ENCODE results near the gene PLAU.
"Not testable (repeated sequence)": the region's sequence is repeated elsewhere in the genome, so short reads cannot be mapped to it uniquely, and the experiment has no call there.

PLAU gene

GRCh38 chr10:73893426-73893825 is 17.5 kb upstream of the PLAU start:
- H3K27ac ChIP-seq: no peak overlapping the region

DNA sequence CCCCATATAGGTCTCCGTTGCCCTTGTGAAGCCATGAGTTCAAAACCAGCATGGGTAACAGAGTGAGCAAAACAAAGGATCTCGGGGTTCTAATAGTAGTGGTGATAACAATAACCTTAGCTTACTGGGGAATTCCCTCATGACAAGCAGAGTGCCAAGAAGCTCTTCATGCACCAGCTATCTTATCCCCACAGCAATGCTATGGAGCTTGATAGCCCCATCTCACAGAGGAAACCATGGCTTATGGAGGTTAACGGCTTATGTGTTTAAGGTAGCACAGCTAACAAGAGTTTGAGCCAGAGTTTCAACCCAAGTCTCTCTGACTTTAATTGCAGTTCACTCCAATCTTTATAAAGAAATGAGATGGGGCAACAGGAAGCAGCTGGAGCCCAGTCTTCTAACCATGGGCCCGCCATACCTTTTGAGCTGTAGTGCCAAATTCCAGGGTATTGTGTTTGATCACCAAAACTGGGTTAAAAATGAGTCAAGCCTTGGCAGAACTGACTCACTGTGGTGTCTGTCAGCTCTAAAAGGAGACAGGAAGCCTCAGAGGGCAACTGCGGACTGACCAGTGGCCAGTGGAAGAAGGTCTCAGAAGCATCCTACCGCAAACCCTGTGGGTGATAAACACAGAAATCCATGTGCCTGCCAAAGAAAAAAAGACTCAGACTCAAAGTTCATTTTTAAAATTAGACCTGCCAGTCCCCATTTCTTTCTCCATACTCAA is 16.5 kb upstream of the PLAU start:
- H3K27ac ChIP-seq: no peak overlapping the region
- no peak for TF ChIP-seq CTCF (conservative IDR thresholded peaks at IDR 0.05)

More at GRCh38 chr10:73893426-73893825, 17.5 kb upstream of the PLAU start:
- TF ChIP-seq CTCF (conservative IDR thresholded peaks at IDR 0.05): no peak

- H3K27ac ChIP-seq: not testable (repeated sequence)
Measured at GRCh38 chr10:73895381-73895780, 15.6 kb upstream of the PLAU start.

- H3K27ac ChIP-seq: no peak overlapping the region
- TF ChIP-seq CTCF (conservative IDR thresholded peaks at IDR 0.05): no peak
Measured at GRCh38 chr10:73897693-73898092, 13.2 kb upstream of the PLAU start.

DNA sequence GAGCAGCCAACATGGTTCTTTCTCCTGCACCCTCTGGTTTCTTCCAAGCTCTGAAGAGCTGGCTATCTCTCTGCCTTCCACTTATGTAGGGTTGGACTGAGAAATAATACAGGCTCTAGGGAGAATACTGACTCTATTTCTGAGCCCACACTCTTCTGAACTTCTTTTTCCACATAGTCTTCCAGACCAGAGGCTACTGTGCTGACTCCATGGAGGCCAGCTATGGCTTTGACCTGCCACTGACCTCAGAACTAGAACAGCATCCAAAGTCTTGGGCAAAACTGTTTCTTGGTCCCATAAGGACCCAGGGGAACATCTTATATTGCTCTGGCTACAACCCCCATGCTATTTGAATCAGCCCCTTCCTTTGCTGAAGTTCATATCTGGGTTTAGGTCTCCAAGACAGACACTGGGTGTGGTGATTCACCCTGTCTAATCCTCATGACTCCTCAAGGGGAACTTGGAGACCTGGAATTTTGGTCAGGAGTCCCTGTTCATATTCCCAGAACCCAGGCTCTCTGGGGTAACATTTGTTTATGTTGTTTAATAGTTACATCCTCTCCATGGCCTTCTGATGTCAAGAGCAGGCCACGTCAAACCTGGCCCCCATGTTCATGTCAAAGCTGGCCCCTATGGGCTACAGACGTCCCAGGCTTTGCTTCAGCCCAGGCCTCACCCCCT is 12.1 kb upstream of the PLAU start:
- H3K27ac ChIP-seq: no peak overlapping the region
- TF ChIP-seq CTCF (conservative IDR thresholded peaks at IDR 0.05): no peak

- H3K27ac ChIP-seq: no peak overlapping the region
Measured at GRCh38 chr10:73899423-73899822, 11.5 kb upstream of the PLAU start.

DNA sequence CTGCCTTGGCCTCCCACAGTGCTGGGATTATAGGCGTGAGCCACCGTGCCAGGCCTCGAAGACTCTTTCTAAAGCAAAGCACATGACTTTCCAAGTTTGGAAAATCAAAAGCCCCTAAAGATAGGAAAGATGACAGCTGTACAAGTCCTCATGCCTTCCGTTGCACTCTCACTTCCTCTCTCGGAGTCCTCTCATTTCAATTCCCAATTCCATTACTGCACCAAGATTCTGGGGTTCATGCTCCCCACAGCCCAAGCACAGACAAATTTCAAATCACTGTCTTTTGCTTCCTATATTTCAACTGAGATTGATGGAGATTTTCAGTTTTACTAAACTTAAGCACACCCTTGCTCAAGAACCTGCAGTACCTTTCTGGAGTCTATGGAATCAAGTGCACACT is 10.9 kb upstream of the PLAU start:
- TF ChIP-seq CTCF (conservative IDR thresholded peaks at IDR 0.05): no peak
- H3K27ac ChIP-seq: no peak overlapping the region

More at GRCh38 chr10:73899423-73899822, 11.5 kb upstream of the PLAU start:
- TF ChIP-seq CTCF (conservative IDR thresholded peaks at IDR 0.05): no peak

DNA sequence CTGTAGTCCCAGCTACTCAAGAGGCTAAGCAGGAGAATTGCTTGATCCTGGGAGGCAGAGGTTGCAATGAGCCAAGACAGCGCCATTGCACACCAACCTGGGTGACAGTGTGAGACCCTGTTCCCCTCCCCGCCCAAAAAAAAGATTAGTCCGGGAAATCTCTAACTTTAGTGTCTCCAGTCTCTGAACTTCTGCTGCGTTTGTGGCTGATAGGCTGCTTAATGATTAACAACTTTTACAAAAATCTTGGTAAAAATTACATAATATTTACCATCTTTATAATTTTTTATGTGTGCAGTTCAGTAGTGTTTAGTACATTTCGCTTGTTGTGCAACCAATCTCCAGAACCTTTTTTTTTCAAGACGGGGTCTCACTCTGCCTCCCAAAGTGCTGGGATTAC is 9.7 kb upstream of the PLAU start:
- no peak for TF ChIP-seq CTCF (conservative IDR thresholded peaks at IDR 0.05)
- no peak overlapping the region for H3K27ac ChIP-seq
